AG08395 (cell line): Measurements from ENCODE around the gene ST6GALNAC4.

Source experiments
- DNase-seq: peaks from one replicate; pipeline ENCODE4 v3.0.0; 2012; ENCODE audit warnings: mixed read lengths, low spot score

ST6GALNAC4 gene

DNA sequence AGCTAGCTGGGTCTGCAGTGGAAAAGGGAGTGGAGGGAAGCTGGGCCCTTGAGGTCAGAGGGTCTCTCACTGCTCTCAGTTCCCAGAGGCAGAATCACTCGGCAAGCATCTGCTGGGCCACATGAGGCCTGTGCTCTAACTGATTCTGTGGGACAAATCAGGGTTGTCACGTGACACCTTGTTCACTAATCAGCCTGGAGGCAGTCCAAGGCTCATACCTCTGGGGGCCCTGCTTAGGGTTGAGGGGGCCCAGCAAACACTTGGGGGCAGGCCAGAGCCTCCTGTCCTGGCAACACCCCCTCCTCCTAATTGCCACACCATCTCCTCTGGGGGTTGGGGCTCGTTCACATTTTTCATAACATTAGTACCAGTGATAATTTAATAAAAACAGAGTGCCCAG, 29.9 kb upstream of the ST6GALNAC4 start:
- no peak for DNase-seq

DNA sequence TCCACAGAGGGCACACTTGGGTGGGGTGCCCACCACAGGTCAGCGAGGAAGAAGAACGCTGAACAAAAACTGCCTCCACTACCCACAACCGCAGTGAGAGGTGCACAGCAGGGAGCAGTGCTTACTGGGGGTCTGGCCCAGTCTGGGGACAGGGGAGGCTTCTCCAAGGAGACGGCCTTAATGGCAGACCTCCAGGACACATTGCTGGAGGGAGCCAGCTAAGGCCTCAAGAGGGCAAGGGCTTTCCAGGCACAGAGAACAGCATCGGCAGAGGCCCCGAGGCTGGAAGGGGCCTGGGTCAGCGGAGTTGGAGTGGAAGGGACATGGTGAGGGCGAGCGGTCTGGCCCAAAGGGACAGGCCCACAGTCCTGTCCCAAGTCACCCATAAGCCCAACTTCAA, 29.1 kb upstream of the ST6GALNAC4 start:
- no peak for DNase-seq

DNA sequence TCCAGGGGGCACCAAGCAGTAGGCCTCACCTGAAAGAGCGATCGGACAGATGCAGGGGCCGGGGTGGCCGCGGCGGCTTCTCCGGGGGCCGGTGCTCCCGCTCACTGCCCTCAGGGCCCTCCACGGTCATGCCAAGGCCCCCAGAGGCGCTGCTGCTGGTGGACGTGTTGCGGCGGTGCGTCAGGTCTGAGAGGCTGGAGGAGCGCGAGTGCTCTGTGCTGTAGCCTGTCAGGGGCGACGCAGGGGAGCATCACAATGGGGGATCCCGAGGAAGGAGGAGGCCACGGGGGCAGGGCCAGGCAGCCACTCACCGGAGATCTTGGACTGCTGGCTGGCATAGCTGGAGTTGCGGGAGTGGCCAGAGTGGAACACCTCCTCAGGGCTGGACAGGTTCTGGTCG, 28.5 kb upstream of the ST6GALNAC4 start:
- no peak for DNase-seq

DNA sequence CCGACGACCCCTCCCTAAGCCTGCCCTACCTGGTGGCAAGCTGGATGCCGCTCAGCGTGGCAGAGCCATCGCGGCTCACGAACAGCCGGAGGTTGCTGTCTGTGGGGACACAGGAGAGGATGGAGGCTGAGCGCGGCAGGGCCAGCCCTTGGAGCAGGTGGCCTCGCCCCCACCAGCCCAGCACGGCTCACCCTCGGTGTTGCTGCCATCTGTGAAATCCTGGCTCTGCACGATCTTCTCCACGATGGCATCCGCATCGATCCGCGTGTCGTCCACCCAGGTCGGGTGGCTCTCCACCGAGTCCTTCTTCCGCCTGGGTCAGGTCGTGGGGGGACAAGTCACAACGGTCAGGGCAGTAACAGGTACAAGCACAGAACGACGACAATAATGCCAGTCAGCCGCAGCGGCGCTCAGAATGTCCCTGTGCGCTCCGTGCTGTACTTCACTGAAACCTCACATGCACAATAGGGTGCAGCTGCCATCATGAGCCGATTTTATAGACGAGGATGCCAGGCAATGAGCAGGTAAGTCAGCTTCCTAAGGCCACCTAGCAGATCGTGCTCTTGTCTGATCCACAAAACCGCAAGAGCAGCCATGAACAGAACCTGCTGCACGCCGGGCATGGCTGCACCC, 27.9 kb upstream of the ST6GALNAC4 start:
- DNase-seq, result no peak

DNA sequence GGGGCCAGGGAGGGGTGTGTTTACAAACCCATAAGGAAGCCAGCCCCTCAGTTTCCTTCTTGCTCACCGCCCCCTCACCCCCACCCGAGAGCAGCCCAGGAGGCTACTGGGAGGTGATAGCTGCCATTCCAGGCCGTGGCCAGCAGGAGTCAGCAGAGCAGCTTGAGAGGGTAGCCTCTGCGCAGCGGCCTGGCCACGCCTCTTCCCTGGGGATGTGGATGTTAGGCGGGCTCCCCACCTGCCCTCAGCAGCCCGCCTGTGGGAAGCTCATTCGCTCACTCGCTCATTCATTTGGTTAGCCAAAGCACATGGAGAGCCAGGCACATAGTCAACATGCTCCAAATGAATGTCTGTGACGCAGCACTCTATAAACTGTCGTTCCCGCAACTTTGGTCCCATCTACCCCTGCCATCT, 26.9 kb upstream of the ST6GALNAC4 start:
- DNase-seq, result peak; percentile 84

DNA sequence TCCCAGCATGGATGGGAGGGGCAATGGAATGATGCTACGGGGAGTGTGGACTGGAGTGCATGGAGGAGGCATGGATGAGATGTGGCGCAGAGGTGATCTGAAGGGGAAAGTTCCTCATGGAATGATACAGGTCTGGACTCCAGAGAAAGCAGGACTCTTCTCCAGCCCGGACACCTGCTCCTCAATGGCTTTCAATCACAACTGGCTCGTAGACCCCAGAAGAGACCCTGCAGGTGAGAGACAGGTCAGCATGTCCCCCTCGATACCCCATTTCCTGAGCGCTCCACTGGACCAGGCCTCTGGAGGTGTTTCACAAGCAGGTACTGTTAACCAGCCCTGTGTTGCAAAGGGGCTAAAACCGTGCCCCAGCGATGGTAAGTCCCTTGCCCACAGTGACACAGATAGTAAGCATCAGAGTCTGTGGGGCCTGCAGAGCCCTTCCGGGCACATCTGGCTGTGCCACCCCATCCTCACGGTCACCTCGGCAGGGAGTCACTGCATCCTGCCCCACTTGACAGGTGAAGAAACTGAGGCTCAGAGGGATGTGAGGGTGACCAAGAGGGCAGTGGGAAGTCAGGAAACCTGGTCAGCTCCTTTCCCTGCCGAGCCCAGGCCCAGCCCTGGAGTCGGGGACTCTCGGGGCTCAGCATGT, 26.3 kb upstream of the ST6GALNAC4 start:
- no peak for DNase-seq

DNA sequence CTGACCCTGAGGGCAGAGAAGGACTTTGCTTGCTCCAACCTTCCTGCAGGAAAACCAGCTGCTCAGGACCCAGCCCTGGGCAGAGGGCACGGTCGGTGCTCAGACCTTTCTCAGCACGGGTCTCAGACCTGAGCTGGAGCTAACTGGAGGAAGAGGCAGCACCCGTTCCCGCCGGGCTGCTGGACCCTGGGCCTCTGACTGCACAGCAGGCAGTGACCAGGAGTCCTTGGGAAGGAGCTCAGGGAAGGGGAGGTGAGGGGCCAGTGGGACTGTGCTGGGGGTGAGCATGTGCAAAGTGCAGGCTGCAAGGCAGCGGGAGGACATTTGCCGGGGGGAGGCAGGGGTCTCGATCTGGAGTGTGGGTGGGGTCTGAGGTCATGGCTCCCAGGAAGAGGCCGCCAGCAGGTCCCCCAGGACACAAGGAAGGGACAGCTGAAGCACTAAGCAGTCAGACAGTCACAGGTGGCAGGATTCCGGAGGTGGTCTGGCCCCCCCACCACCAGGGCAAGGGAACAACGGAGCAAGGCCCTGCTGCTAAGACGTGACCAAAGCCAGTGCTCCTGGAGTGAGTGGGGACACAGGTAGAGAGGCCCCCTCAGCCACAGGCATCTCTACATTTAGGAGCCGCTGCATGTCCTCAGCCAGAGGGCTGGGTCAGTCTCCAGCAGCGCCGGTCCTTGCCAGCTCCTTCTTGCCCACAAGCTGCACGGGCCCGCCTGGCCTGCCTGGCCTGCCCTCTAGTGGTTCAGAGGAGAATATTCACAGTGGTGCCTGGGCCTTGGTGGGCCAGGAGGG, 25.6 kb upstream of the ST6GALNAC4 start:
- DNase-seq, result peak; percentile 76

DNA sequence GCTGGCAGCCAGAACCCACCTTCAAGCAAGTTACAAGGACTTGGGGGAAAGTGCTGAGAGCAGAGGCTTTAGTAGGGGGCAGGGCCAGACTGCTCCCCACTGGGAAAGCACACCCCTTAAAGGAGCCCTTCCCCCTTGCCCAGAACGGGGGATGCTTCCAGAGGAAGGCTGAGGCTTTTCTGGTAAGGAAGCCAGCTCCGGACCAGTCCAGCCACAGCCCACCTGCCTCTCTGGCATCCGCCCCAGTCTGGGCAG, 25.0 kb upstream of the ST6GALNAC4 start:
- no peak for DNase-seq

DNA sequence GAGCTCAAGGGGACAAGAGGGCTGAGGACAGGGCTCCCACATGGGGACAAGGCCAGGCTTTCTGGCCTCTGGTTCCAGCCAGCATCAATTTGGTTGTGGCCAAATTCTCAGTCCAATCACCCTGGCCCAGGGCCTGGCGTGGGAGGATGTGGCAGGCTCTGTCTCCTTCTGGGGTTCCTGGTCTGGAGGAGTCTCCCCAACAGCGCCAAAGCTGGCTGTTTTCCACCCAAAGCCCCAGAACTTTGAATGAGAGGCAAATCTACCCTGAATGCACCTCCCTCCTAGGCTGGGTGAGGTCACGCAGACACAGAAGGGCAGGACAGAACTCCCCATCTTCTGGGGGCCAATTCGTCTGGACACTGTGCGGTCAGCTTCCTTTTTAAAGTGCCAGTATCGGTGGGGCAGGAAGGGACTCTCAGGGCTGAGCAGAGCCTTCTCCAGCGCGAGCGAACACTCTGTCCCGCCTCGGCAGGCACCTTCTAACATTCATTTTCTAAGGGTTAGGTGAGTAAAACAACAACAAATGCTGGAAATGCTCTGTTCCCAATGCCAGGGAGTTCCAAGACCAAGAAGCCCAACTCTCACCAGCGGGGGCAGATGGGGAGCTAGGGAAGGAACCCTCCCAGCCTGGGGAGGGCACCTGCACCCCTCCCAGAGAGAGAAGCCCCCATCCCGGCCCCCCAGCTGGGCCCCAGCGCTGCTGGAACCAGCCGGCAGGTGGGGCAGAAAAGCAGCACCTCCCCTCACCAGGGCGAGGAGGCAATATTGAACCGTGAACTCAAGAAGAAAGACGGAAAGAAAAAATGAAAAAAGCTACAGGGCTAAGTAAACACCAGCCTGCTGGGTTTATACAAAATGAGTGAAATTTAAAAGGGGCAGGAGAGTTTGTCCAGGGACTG, 24.5 kb upstream of the ST6GALNAC4 start:
- DNase-seq, result no peak

DNA sequence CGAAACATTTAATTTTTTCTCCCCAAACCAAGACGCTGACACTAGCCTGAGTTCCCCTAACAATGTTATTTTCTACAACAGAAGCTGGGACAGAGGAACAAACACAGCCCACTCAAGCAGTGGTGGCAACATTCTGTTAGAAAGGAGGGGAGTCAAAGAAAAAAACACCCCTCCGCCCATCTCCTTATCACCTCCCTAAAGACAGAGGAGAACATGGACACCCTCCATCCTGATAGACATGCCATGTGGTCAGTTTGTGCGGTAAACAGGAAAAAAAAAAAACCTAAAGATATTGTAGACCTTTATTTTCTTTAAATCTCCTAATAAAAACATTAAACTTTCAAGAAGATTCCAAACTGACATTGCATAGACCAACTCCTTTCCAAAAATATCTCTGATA, 23.8 kb upstream of the ST6GALNAC4 start:
- DNase-seq, result no peak

DNA sequence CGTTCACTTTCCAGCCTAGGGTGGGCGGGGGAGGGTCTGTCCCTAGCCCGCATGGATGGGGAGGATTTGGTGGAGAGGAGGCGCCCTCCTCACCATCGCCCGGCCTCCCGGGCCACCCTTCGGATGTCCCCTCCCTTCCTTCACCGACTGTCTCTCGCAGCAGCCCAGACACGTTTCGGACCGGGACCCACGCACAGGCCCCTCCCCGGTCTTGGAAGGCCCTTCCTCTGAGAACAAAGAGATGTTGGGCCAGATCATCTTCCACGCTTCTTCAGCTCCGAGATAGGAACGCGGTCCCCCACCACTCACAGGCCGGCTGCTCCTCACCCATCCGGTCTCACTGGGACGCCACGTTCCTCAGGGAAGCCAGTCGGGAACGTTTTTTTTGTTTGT, 21.5 kb upstream of the ST6GALNAC4 start:
- no peak for DNase-seq

DNA sequence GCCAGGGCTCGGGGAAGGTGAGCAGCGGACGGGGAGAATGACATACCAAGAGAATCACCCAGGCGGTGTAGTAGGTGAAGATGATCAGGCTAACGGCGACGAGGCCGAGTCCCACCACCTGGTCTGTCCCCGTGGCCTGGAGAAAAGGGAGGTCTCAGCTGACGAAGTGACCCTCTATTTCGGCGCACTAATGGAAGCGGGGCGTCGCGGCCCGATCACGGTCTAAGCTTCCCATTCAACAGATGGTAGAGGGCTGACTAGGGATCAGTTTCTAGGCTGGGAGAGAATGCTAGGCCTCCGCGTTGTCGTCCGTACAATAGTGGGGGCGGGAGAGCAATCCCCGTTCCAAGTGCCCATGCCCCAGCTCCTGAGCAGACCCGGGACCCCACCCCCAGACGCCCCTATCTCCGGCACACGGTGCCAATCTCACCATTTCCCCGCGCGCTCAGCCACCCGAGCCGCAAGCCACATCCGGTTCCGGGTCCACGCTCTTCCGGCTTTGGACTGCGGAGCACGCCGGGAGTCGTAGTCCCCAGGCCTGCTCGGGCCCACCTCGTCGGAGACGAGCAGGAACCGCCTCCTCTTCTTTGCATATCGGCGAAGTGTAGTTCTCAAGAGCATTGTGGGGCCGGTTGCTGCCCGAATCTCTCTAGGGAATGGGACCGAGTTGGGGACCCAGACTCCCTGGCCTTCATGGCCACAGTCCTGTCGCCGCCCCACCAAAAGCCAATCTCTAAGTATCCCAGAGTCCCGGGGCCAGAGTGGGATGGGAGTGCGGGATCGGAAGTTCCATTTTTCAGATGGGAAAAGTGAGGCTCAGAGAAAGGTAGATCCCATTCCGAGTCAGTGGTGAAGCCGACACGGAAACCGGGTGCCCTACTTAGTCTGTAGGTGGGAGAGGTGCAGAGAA, 20.8 kb upstream of the ST6GALNAC4 start, which contains the start of gene DPM2:
TSS of gene DPM2 (minus strand) at position 467 of the 910 bp plus-strand sequence. CDS start at position 433, 34 bp downstream.
- peak; percentile 92 for DNase-seq

DNA sequence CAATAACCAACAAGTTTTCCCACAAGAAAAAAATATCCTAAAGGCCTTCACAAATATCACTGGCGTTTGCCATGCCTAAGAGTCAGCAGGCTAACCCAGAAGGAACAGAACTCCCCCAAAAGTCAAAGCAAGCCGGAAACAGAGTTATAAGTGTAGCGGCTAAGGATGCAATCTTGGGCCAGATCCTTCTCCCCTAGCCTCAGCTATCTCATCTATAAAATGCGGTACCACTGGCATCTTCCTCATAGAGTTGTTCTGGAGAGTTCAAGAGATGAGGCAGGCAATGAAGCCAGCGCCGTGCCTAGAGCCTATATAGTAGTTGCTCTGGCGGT, 20.2 kb upstream of the ST6GALNAC4 start:
- no peak for DNase-seq

DNA sequence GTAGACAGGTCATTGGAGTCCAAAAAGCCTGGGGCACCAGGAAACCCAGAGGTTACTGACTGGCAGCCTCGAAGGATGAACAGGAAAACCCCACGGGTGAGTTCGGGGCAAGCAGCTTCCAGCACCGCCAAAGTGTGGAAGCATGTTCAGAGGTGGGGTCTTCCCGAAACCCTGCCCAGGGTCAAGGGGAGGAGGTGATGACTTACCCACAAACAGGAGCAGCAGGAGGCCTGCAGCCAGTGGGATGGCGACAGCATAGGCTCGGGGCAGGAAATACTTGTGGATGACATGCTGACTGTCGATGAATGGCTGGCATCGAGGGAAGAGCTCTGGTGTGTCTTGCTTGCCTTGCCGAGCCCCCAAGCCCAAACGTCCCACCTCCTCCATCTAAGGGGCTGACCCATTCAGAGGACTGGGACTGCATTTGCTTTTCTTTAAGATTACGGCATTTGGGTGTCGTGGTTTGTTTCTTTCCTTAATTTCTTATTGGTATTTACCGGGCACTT, 19.6 kb upstream of the ST6GALNAC4 start:
- no peak for DNase-seq

DNA sequence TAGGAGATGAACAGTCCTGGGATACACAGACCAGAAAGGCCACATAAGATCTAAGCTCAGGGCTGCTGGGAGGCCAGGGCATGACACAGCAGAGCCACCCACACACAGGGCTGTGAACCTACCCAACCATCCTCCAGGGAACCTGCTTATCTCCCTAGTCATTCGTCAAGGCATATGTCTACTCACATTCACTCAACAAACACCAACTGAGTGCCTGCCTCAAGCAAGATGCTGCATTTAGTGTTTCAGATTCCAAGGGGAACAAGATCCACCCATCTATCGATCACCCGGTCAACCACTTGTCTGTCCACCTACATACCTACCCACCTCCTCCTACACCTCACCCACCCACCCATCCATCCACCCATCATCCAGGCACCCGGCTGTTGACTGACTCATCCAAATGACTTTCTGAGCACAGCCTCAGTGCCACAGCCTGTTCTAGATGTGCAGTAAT, 19.0 kb upstream of the ST6GALNAC4 start:
- no peak for DNase-seq

DNA sequence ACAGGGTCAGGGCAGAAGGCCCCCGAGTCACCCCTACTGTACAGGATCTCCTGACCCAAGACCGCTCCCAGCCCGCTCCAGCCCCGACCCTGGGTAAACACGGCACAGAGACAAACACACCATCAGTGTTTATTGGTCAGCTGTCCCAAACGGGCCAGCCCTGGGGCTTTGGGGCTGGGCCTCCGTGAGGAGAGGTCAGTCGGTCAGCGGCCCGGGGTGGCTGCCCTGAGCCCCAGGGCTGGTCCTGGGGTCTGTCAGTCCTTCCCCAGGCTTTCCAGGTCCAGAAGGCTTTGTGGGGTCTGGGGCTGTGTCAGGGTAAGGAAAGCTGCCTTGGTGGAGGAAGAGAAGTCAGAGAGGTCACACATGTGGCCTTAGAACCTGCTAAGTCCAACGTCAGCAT, 18.1 kb upstream of the ST6GALNAC4 start:
- DNase-seq, result no peak

DNA sequence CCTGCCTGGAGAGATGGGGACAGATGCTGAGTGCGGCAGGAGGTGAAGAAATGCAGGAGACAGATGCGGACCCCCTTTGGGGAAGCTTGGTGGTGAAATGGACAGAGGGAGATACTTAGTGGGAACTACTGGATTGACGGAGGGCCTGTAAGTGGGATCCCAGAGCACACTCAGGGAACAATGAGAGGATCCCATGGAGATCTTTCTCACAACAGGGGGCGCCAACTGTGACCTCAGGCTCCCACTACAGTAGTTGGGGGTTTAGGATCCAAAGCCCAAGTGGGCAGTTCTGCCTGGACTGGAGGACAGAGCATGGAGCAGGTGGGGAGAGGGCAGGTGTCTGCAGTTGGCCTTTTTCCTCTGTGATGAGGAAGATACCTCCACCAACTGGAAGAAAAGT, 17.4 kb upstream of the ST6GALNAC4 start:
- no peak for DNase-seq

DNA sequence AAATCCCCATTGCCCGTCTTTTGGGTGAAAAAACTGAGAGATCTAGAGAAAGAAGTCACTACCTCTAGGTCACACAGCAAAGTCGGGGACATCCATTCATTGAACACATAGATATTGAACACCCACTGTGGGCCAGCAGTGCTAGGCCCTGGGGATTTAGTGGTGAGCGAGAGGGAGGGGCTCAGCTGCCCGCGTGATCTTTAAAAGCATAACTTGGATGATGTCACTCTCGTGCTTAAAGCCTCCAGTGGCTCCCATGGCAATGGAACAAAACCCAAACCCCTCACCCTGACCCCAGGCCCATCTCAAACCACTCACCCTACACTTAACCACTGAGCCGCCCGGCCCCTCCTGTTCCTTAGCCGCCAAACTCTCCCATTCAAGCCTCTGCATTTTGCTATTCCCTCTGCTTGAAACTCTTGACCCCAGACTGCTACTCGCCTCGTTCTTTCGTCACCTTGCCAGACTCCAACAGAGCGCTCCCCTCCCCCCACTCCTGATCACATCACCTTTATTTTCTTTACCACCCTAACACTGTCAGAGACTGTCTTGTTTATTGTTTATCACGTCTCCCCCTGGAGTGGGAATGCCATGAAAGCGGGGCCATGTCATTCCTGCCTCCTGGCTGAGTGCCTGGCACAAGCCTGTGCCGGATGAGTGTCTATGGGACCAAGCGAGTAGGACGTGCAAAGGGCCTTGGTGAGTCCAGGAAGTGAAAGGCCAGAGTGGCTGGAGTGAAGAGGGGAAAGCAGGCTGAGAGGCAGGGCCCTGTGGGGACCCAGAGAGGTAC, 14.4 kb upstream of the ST6GALNAC4 start:
- DNase-seq, result peak; percentile 57

DNA sequence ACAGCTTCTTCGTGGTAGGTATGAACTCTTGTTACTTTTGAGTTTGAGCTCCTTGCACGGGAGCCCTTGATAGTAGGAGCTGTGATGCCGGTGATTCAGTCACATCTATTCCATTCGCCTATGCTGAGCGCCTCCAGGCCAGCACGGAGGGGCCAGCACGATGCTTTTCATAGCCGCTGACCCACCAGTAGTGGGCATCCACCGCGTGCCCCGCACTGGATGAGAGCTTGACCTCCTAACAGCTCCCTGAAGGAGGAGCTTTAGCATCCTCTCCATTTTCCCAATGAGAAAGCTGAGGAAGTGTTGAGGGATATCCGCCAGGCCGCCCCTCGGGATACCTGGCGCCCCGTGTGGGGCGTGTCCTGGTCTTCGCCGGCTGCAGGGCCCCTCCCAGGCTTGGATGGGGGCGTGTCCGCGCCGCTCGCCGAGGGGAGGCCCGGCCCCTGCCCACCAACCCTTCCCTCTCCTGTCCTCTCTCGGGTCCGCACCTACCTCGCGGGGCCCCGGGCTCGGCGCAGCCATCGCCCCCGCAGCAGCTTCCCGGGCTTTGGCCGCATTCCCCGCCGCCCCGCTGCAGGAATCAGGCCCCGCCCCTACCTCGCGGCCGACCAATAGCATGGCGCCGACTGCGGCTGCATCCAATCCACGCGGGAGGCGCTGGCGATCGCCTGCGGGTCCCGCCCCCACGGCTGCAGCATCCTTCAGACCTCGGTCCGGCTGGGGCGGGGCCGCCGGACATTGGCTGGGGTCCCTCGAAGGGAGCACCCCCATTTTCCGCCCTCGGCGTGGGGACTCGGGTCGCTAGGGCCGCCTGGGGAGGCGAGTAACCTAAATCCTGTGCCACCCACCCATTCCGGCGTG, 13.6 kb upstream of the ST6GALNAC4 start, which contains the start of gene PIP5KL1:
TSS of gene PIP5KL1 (minus strand) at position 547 of the 861 bp plus-strand sequence. CDS start at position 522, 25 bp downstream.
- peak; percentile 98 for DNase-seq
